IMR-90 (cell line): Measurements from ENCODE around the gene ZFHX3. TPM values are rescaled to one million over a fixed set of nuclear protein-coding genes. Genes with fewer than 3 reads are reported as not detected.

Experiments
- ATAC-seq: fragments of 200-7000 bp; cut with Tn5 transposase; 2 replicates; pipeline ENCODE4 v1.9.1; 2020; ENCODE audit warnings: low read depth, mild to moderate bottlenecking, moderate library complexity
- BruUV-seq: library from RNA; stranded (reverse); fragments of 400-500 nt; replicated peaks from 2 replicates; lab custom pipeline; 2021; lab: Mats Ljungman, UMichigan
- CTCF ChIA-PET: fragments of 300-600 bp; formaldehyde crosslinking; extraction: SDS; loops from one replicate; lab custom pipeline; 2021; ENCODE audit warnings: antibody characterized with exemption; lab: Yijun Ruan, JAX
- POLR2A ChIA-PET: fragments of 300-600 bp; sonication (Branson Sonifier 250); formaldehyde crosslinking; loops from one replicate; lab custom pipeline; 2022; ENCODE audit warnings: antibody characterized with exemption; ENCODE audit not compliant: unreplicated experiment; lab: Charles Lee
- DNase-seq: peaks from one replicate; pipeline ENCODE4 v3.0.0; 2013
- H2AFZ ChIP-seq: replicated peaks from 2 replicates; pipeline ENCODE3; 2013; ENCODE audit warnings: low read length, mild to moderate bottlenecking; ENCODE audit not compliant: poor library complexity
- H2AK5ac ChIP-seq: 2 replicates; pipeline ENCODE4 v1.6.1; 2013; ENCODE audit warnings: low read depth, low read length, inconsistent platforms
- H2AK9ac ChIP-seq: replicated peaks from 2 replicates; pipeline ENCODE3; 2013; ENCODE audit warnings: mild to moderate bottlenecking, low read depth, low read length, moderate library complexity; ENCODE audit not compliant: poor library complexity
- H2BK120ac ChIP-seq: 2 replicates; pipeline ENCODE4 v1.6.1; 2013; ENCODE audit warnings: low read depth, low read length, inconsistent platforms
- H2BK15ac ChIP-seq: 3 replicates; pipeline ENCODE4 v1.6.1; 2013; ENCODE audit warnings: low read depth, low read length, inconsistent platforms
- H2BK20ac ChIP-seq: 2 replicates; pipeline ENCODE4 v1.6.1; 2013; ENCODE audit warnings: low read depth, mild to moderate bottlenecking, inconsistent platforms, low read length, moderate library complexity
- H2BK5ac ChIP-seq: 2 replicates; pipeline ENCODE4 v1.6.1; 2013; ENCODE audit warnings: mild to moderate bottlenecking, low read depth, low read length, inconsistent platforms; ENCODE audit not compliant: poor library complexity, severe bottlenecking
- H3K14ac ChIP-seq: replicated peaks from 2 replicates; pipeline ENCODE4 v1.6.1; 2013; ENCODE audit warnings: low read depth, low read length, inconsistent platforms
- H3K18ac ChIP-seq: 2 replicates; pipeline ENCODE4 v1.6.1; 2013; ENCODE audit warnings: low read depth, low read length, control low read depth
- H3K23ac ChIP-seq: 2 replicates; pipeline ENCODE4 v1.6.1; 2013; ENCODE audit warnings: low read depth, low read length, inconsistent platforms
- H3K27ac ChIP-seq: 2 replicates; pipeline ENCODE4 v1.5.1; 2013; ENCODE audit warnings: mild to moderate bottlenecking, control low read depth, low read length; ENCODE audit not compliant: insufficient read depth
- H3K27me3 ChIP-seq: 2 replicates; pipeline ENCODE4 v1.6.1; 2013; ENCODE audit warnings: low read length; ENCODE audit not compliant: control insufficient read depth, insufficient read depth
- H3K36me3 ChIP-seq: 2 replicates; pipeline ENCODE4 v1.6.1; 2013; ENCODE audit warnings: low read length, mixed read lengths; ENCODE audit not compliant: control insufficient read depth, insufficient read depth
- H3K4ac ChIP-seq: 2 replicates; pipeline ENCODE4 v1.6.1; 2013; ENCODE audit warnings: low read depth, low read length, inconsistent platforms
- H3K4me1 ChIP-seq: 2 replicates; pipeline ENCODE4 v1.6.1; 2013; ENCODE audit warnings: low read length, mixed read lengths; ENCODE audit not compliant: control insufficient read depth, insufficient read depth
- H3K4me2 ChIP-seq: 2 replicates; pipeline ENCODE4 v1.6.1; 2013; ENCODE audit warnings: low read depth, mild to moderate bottlenecking, control low read depth, low read length, moderate library complexity
- H3K4me3 ChIP-seq: 2 replicates; pipeline ENCODE4 v1.5.1; 2013; ENCODE audit warnings: low read depth, mild to moderate bottlenecking, control low read depth, low read length, moderate library complexity; ENCODE audit not compliant: insufficient read depth
- H3K56ac ChIP-seq: 2 replicates; pipeline ENCODE4 v1.6.1; 2013; ENCODE audit warnings: low read length, inconsistent platforms; ENCODE audit not compliant: insufficient read depth; ENCODE audit errors: extremely low read depth
- H3K79me1 ChIP-seq, 2 experiments: 2 replicates each; pipeline ENCODE4 v1.6.1; 2013; ENCODE audit warnings: low read length in 2 of 2, inconsistent platforms in 1 of 2, low read depth in 1 of 2
- H3K9ac ChIP-seq: 2 replicates; pipeline ENCODE4 v1.6.1; 2013; ENCODE audit warnings: low read depth, low read length, control low read depth
- H3K9me1 ChIP-seq: 2 replicates; pipeline ENCODE4 v1.6.1; 2013; ENCODE audit warnings: low read length, inconsistent platforms; ENCODE audit not compliant: insufficient read depth
- H3K9me3 ChIP-seq: 2 replicates; pipeline ENCODE4 v1.6.1; 2013; ENCODE audit warnings: low read length; ENCODE audit not compliant: control insufficient read depth, insufficient read depth
- H4K20me1 ChIP-seq: 2 replicates; pipeline ENCODE4 v1.6.1; 2013; ENCODE audit warnings: low read length, inconsistent platforms; ENCODE audit not compliant: insufficient read depth
- H4K5ac ChIP-seq: 2 replicates; pipeline ENCODE4 v1.6.1; 2013; ENCODE audit warnings: mild to moderate bottlenecking, low read depth, low read length, control low read depth
- H4K8ac ChIP-seq, 2 experiments: 2 replicates each; pipeline ENCODE4 v1.6.1; 2013; ENCODE audit warnings: low read depth in 2 of 2, low read length in 2 of 2, control low read depth in 1 of 2, inconsistent platforms in 1 of 2
- H4K91ac ChIP-seq: 2 replicates; pipeline ENCODE4 v1.6.1; 2013; ENCODE audit warnings: low read depth, low read length, inconsistent platforms; ENCODE audit not compliant: insufficient read depth
- BHLHE40 ChIP-seq: fragments of 150-350 bp; IDR thresholded peaks from 2 replicates; pipeline ENCODE4 v1.6.1; 2016; ENCODE audit warnings: mild to moderate bottlenecking, low read depth, low read length
- CEBPB ChIP-seq: IDR thresholded peaks from 2 replicates; pipeline ENCODE4 v1.6.1; 2012; ENCODE audit warnings: low read depth, low read length, improper control_type of control experiment
- CHD1 ChIP-seq: IDR thresholded peaks from 2 replicates; pipeline ENCODE4 v1.6.1; 2012; ENCODE audit warnings: low read depth, low read length, improper control_type of control experiment
- CTCF ChIP-seq: conservative IDR thresholded peaks from 2 replicates; pipeline ENCODE4 v1.5.1; 2012; ENCODE audit warnings: mild to moderate bottlenecking, low read depth, low read length, improper control_type of control experiment
- FOS ChIP-seq: fragments of 150-350 bp; IDR thresholded peaks from 2 replicates; pipeline ENCODE4 v1.6.1; 2016; ENCODE audit warnings: low read depth, low read length
- MAFK ChIP-seq: IDR thresholded peaks from 2 replicates; pipeline ENCODE4 v1.6.1; 2012; ENCODE audit warnings: low read depth, low read length, improper control_type of control experiment
- MAZ ChIP-seq: IDR thresholded peaks from 2 replicates; pipeline ENCODE4 v1.6.1; 2012; ENCODE audit warnings: low read depth, mild to moderate bottlenecking, low read length, improper control_type of control experiment, moderate library complexity, borderline replicate concordance
- MXI1 ChIP-seq: IDR thresholded peaks from 2 replicates; pipeline ENCODE4 v1.6.1; 2012; ENCODE audit warnings: low read depth, mild to moderate bottlenecking, low read length, moderate library complexity, borderline replicate concordance
- NFE2L2 ChIP-seq: fragments of 150-350 bp; IDR thresholded peaks from 2 replicates; pipeline ENCODE4 v1.6.1; 2016; ENCODE audit warnings: low read depth, mild to moderate bottlenecking, low read length
- POLR2A ChIP-seq: IDR thresholded peaks from 2 replicates; pipeline ENCODE4 v1.6.1; 2012; ENCODE audit warnings: mild to moderate bottlenecking, low read depth, low read length
- RAD21 ChIP-seq: IDR thresholded peaks from 2 replicates; pipeline ENCODE4 v1.6.1; 2012; ENCODE audit warnings: low read length, improper control_type of control experiment
- RCOR1 ChIP-seq: IDR thresholded peaks from 2 replicates; pipeline ENCODE4 v1.6.1; 2012; ENCODE audit warnings: mild to moderate bottlenecking, low read length, improper control_type of control experiment; ENCODE audit not compliant: insufficient replicate concordance
- RFX5 ChIP-seq: IDR thresholded peaks from 2 replicates; pipeline ENCODE4 v1.8.0; 2012; ENCODE audit warnings: low read depth, mild to moderate bottlenecking, low read length, moderate library complexity
- SMC3 ChIP-seq: fragments of 150-350 bp; IDR thresholded peaks from 2 replicates; pipeline ENCODE4 v1.6.1; 2016; ENCODE audit warnings: low read depth, mild to moderate bottlenecking, antibody characterized with exemption, low read length, moderate library complexity
- USF2 ChIP-seq: fragments of 150-350 bp; IDR thresholded peaks from 2 replicates; pipeline ENCODE4 v1.6.1; 2017; ENCODE audit warnings: mild to moderate bottlenecking, antibody characterized with exemption, low read length, low read depth
- WGBS, 2 experiments: methylation state at CpG; one replicate each; pipeline versions ENCODE4 v1.1.5 to v1.1.7; 2013; ENCODE audit warnings: missing lambda C conversion rate in 2 of 2; ENCODE audit not compliant: insufficient read length in 1 of 2; ENCODE audit errors: extremely low coverage in 2 of 2; 5-methylcytosine and 5-hydroxymethylcytosine counted together
- dilution Hi-C: fragments of 300-500 bp; cut with HindIII; formaldehyde crosslinking; loops from one replicate; pipeline ENCODE4 v1.14.3; 2018; ENCODE audit warnings: low sequenced_read_pairs; ENCODE audit not compliant: unreplicated experiment
- in situ Hi-C: fragments of 300-500 bp; cut with MboI; formaldehyde crosslinking; loops from 3 replicates; pipeline ENCODE4 v1.14.3; 2019; ENCODE audit warnings: low sequenced_read_pairs, inconsistent platforms, mixed read lengths
- intact Hi-C: fragments of 100-400 bp; cut with micrococcal nuclease; formaldehyde crosslinking; loops from 2 replicates; pipeline ENCODE4 v1.10.0; 2022
- polyA plus RNA-seq, 3 experiments: library from polyadenylated mRNA; depleted of rRNA; stranded (reverse); fragments of >200 nt; gene quantifications; 2 replicates each; pipeline ENCODE4 v1.2.3, GENCODE V29; 2012; ENCODE audit warnings: low replicate concordance in 1 of 3
- total RNA-seq: library from RNA; depleted of rRNA; stranded (reverse); fragments of >200 nt; gene quantifications from 2 replicates; pipeline ENCODE4 v1.2.3, GENCODE V29; 2012
- TF ChIP-seq, protein P1 (sequence below): fragments of 150-350 bp; IDR thresholded peaks from 2 replicates; pipeline ENCODE4 v1.6.1; 2016; ENCODE audit warnings: low read depth, mild to moderate bottlenecking, low read length, moderate library complexity, borderline replicate concordance

Gene ZFHX3
- total and polyA plus RNA-seq, 2 of the 4 experiments (the other 2 are of a cell fraction): 1.4 to 1.7 TPM

GRCh38 chr16:73095142-73095820 is 47.4 kb upstream of the ZFHX3 start:
- Histone ChIP-seq H2BK120ac (no peak overlapping the region), H3K9ac (no peak overlapping the region), H3K4ac (no peak overlapping the region), H3K9me1 (peaks cover 3% of the 10 kb centered on the region; the same call in 1 of the 2 replicates), H3K4me3 (no peak overlapping the region), H3K4me1 (peaks cover 7% of the 10 kb centered on the region; the same call in 1 of the 2 replicates), H2AFZ (no peak overlapping the region), H2AK9ac (no peak overlapping the region), H3K27ac (no peak overlapping the region), H4K91ac (no peak overlapping the region), H3K27me3 (no peaks in the 10 kb centered on the region; the same call in 1 of the 2 replicates), H4K5ac (no peak overlapping the region), H4K8ac (no peak overlapping the region), H3K79me1 (no peaks in the 10 kb centered on the region), H2BK20ac (no peak overlapping the region), H4K20me1 (no peaks in the 10 kb centered on the region), H2BK15ac (no peak overlapping the region), H3K9me3 (no peaks in the 10 kb centered on the region), H3K18ac (no peak overlapping the region), H3K14ac (no peak overlapping the region), H3K56ac (no peak overlapping the region), H3K23ac (no peak overlapping the region), H2BK5ac (no peak overlapping the region), H2AK5ac (no peak overlapping the region), H3K36me3 (no peaks in the 10 kb centered on the region), H3K4me2 (no peak overlapping the region)
- BruUV-seq: no TSS peak
- ChIA-PET POLR2A (no interaction called here), CTCF (no interaction called here)
- no peak for ATAC-seq
- WGBS, 2 experiments: no CpG with 5 or more reads among the region's 6 CpGs
- dilution Hi-C loops: no loop called here
- TF ChIP-seq CTCF (no peak), CEBPB (no peak), SMC3 (no peak), NFE2L2 (no peak), FOS (no peak), RAD21 (no peak), BHLHE40 (no peak), RFX5 (no peak), MAFK (no peak), CHD1 (no peak), RCOR1 (no peak), USF2 (no peak), MAZ (no peak), MXI1 (no peak), POLR2A (no peak)
- TF ChIP-seq, protein P1, sequence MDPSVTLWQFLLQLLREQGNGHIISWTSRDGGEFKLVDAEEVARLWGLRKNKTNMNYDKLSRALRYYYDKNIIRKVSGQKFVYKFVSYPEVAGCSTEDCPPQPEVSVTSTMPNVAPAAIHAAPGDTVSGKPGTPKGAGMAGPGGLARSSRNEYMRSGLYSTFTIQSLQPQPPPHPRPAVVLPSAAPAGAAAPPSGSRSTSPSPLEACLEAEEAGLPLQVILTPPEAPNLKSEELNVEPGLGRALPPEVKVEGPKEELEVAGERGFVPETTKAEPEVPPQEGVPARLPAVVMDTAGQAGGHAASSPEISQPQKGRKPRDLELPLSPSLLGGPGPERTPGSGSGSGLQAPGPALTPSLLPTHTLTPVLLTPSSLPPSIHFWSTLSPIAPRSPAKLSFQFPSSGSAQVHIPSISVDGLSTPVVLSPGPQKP: no peak
- peak; percentile 6 for DNase-seq
- in situ Hi-C loops: no loop called here
- intact Hi-C loops: no loop called here
